Glutamatergic neuron (in vitro differentiated cells): Measurements from ENCODE around the gene ABLIM1. TPM values are rescaled to one million over a fixed set of nuclear protein-coding genes. Genes with fewer than 3 reads are reported as not detected.
A peak's percentile ranks its signal among the peaks of the same experiment; 100 is the strongest.
"Not testable (repeated sequence)": the region's sequence is repeated elsewhere in the genome, so short reads cannot be mapped to it uniquely, and the experiment has no call there.

Experiments
- DNase-seq: peaks from one replicate; pipeline ENCODE4 v3.0.0; 2022
- H3K27ac Mint-ChIP-seq: one replicate; pipeline ENCODE4 v1.8.0; 2020; ENCODE audit warnings: mild to moderate bottlenecking, mixed read lengths, inconsistent platforms; ENCODE audit not compliant: unreplicated experiment
- H3K27me3 Mint-ChIP-seq: one replicate; pipeline ENCODE4 v1.8.0; 2020; ENCODE audit warnings: mild to moderate bottlenecking, moderate library complexity, mixed read lengths, inconsistent platforms; ENCODE audit not compliant: unreplicated experiment
- H3K36me3 Mint-ChIP-seq: one replicate; pipeline ENCODE4 v1.8.0; 2020; ENCODE audit warnings: mild to moderate bottlenecking, mixed read lengths, inconsistent platforms; ENCODE audit not compliant: unreplicated experiment
- H3K4me1 Mint-ChIP-seq: one replicate; pipeline ENCODE4 v1.8.0; 2020; ENCODE audit warnings: mild to moderate bottlenecking, low read depth, mixed read lengths, inconsistent platforms; ENCODE audit not compliant: unreplicated experiment
- H3K4me3 Mint-ChIP-seq: one replicate; pipeline ENCODE4 v1.8.0; 2020; ENCODE audit warnings: mild to moderate bottlenecking, mixed read lengths, inconsistent platforms; ENCODE audit not compliant: unreplicated experiment
- H3K9me3 Mint-ChIP-seq: one replicate; pipeline ENCODE4 v1.8.0; 2020; ENCODE audit warnings: mild to moderate bottlenecking, moderate library complexity, mixed read lengths, inconsistent platforms; ENCODE audit not compliant: unreplicated experiment
- total RNA-seq: library from RNA; stranded (reverse); fragmentation: NEBNext Ultra II Directional; extraction: Animal tissue kit (Norgen Biotek cat#: 25700); gene quantifications from one replicate; pipeline ENCODE4 v1.2.1, GENCODE V29; 2021; ENCODE audit not compliant: unreplicated experiment
- TF ChIP-seq, protein P1 (sequence below): fragments of 200-600 bp; sonication (generic); IDR thresholded peaks from one replicate; pipeline ENCODE4 v1.5.0; 2021; ENCODE audit not compliant: partially characterized antibody, unreplicated experiment

Gene ABLIM1
- total RNA-seq, 1 donor from 2014 or later, result 25.7 TPM

DNA sequence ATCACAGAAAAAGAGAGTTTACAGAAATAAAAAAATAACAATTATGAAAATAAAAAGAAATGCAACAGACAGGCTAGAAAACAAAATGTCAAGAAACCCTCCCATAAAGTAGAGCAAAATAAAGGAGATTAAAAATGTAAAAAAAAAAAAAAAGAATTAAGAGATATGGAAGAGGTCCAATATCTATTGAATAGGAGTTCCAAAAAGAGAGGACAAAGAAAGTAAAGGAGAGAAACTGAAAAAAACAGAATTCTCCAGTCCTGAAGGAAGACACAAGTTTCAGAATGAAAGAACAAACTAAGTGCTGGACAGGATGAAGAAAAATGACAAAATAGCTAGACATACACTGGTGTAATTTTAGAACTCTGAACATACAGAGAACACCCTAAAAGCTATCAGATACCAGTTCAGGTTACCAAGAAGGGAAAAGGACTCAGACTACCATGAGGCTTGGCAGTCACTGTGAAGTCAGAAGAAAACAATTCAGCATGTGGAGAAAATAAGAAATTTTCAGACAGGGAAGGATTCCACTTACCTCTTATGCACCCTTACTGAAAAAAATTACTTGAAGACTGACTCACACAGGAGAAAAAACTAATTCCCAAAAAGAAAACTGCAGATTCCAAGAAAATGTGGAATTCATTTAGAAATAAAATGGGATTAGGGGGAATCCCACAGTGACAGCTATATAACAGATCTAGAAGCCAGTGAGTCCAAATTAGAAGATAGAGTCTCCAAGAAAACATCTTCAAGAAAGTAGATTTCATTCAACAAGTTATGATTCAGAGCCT lies 40.4 kb upstream of the ABLIM1 start:
- H3K27me3 Mint-ChIP-seq, result peaks cover 1% of the 10 kb centered on the region
- TF ChIP-seq, protein P1, sequence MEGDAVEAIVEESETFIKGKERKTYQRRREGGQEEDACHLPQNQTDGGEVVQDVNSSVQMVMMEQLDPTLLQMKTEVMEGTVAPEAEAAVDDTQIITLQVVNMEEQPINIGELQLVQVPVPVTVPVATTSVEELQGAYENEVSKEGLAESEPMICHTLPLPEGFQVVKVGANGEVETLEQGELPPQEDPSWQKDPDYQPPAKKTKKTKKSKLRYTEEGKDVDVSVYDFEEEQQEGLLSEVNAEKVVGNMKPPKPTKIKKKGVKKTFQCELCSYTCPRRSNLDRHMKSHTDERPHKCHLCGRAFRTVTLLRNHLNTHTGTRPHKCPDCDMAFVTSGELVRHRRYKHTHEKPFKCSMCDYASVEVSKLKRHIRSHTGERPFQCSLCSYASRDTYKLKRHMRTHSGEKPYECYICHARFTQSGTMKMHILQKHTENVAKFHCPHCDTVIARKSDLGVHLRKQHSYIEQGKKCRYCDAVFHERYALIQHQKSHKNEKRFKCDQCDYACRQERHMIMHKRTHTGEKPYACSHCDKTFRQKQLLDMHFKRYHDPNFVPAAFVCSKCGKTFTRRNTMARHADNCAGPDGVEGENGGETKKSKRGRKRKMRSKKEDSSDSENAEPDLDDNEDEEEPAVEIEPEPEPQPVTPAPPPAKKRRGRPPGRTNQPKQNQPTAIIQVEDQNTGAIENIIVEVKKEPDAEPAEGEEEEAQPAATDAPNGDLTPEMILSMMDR, result no peak

DNA sequence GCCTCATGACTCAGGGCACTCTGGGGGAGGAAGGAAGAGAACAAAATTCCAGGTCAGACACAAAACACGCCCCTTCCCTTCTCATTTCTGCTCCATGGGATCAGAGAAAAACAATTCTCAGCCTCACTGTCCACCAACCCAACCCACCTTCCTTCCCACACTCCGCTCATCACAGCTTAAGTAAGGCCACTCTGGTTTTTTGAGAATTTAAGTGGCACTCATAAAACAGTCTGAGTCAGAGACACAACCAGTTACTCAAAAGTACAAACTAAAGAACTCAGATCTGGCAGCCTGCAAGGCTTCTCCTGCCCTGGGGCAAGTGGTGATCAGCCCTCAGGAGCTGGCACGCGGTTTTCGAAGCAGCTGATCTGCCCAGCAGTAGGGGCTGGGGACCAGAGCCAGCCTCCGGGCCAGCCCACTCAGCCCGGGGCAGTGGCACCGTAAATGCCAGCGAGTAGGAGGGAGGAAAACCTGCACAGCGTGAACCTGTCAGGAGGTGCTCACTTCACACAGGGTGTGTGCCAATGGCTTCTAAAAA lies 39.1 kb upstream of the ABLIM1 start:
- TF ChIP-seq, protein P1, result no peak
- H3K4me3 Mint-ChIP-seq, result no peak overlapping the region
- peaks cover 8% of the 10 kb centered on the region for H3K36me3 Mint-ChIP-seq
- peaks cover 2% of the 10 kb centered on the region for H3K4me1 Mint-ChIP-seq
- peaks cover 2% of the 10 kb centered on the region for H3K9me3 Mint-ChIP-seq
- H3K27ac Mint-ChIP-seq, result no peak overlapping the region
- peaks cover 1% of the 10 kb centered on the region for H3K27me3 Mint-ChIP-seq
- no peak for DNase-seq

More for the DNA sequence above, 40.4 kb upstream of the ABLIM1 start:
- Mint-ChIP-seq H3K36me3 (peaks cover 8% of the 10 kb centered on the region), H3K27ac (no peak overlapping the region), H3K9me3 (peaks cover 2% of the 10 kb centered on the region), H3K4me1 (peaks cover 2% of the 10 kb centered on the region), H3K4me3 (no peak overlapping the region)
- DNase-seq, result no peak

DNA sequence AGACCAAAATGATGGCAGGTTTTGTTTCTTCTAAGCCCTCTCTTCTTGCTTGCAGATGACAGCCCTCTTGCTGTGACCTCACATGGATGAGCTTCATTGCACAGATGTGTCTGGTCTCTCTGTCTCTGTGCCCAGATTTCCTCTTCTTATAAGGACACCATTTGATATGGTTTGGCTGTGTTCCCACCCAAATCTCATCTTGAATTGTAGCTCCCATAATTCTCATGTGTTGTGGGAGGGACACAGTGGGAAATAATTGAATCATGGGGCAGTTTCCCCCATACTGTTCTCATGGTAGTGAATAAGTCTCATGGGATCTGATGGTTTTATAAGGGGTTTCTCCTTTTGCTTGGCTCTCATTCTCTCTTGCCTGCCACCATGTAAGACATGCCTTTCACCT lies 38.2 kb upstream of the ABLIM1 start:
- not testable (repeated sequence) for DNase-seq, H3K4me1 Mint-ChIP-seq, H3K27me3 Mint-ChIP-seq, H3K36me3 Mint-ChIP-seq, H3K9me3 Mint-ChIP-seq, H3K4me3 Mint-ChIP-seq, H3K27ac Mint-ChIP-seq

DNA sequence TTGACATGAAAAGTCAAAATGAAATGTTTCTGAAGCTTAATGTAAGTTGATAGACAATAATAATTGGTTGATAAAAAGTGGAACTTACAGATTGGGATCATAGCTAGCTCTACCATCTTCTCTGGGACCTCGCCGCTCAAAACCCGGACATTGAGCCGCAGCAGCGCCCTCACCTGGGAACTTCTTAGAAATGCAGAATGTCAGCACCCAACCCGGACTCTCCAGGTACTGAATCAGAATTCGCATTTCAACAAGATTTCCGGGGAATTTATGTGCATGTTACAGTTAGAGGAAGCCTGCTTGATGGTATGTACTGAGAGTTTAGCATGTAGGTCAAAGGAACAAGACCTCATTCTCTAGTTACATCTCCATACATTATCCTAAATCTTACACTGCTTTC lies 36.7 kb upstream of the ABLIM1 start:
- H3K27me3 Mint-ChIP-seq, result peaks cover 1% of the 10 kb centered on the region
- DNase-seq, result peak; percentile 69

DNA sequence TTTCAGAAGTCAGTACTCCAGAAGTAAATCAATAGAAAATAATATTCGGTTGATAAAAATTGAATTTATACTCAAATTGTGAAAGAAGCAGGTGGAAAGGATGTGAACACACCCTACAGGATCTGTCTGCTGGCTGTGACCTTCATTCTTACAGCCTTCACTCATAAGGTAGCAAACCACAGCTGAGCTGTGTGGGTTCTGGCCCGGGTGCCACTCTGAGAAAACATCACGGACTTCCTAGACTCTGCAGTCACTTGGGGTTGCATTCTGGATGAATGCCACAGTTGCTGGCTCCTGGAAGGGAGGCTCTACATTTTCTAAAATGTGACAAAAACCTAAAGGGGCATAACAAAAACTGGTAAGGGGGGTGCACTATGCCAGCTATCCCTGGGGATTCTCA lies 36.0 kb upstream of the ABLIM1 start:
- Mint-ChIP-seq H3K4me3 (no peak overlapping the region), H3K36me3 (peaks cover 8% of the 10 kb centered on the region), H3K4me1 (peaks cover 2% of the 10 kb centered on the region), H3K27me3 (peaks cover 1% of the 10 kb centered on the region), H3K9me3 (peaks cover 2% of the 10 kb centered on the region), H3K27ac (no peak overlapping the region)
- TF ChIP-seq, protein P1, result no peak
- no peak for DNase-seq

More for the DNA sequence above, 36.7 kb upstream of the ABLIM1 start:
- Mint-ChIP-seq H3K9me3 (peaks cover 2% of the 10 kb centered on the region), H3K36me3 (peaks cover 8% of the 10 kb centered on the region), H3K4me3 (no peak overlapping the region), H3K4me1 (peaks cover 2% of the 10 kb centered on the region), H3K27ac (no peak overlapping the region)
- TF ChIP-seq, protein P1, result peak; percentile 78
